HepG2 (cell line): ENCODE data around the gene CLDN7. TPM values are rescaled to one million over a fixed set of nuclear protein-coding genes. Genes with fewer than 3 reads are reported as not detected.
A peak's percentile ranks its signal among the peaks of the same experiment; 100 is the strongest.

ENCODE experiments used
- CEBPG ChIP-seq: IDR thresholded peaks from 2 replicates; pipeline ENCODE4 v1.6.1; 2016
- CENPBD1 ChIP-seq: sonication (generic); formaldehyde crosslinking; IDR thresholded peaks from 2 replicates; pipeline ENCODE4 v1.8.0; 2022; ENCODE audit warnings: missing genetic modification reagents, low read depth, mild to moderate bottlenecking, borderline replicate concordance
- E2F1 ChIP-seq: sonication (generic); formaldehyde crosslinking; IDR thresholded peaks from 2 replicates; pipeline ENCODE4 v1.5.0; 2020; ENCODE audit warnings: missing genetic modification reagents
- GRHL1 ChIP-seq: sonication (generic); formaldehyde crosslinking; conservative IDR thresholded peaks from 2 replicates; pipeline ENCODE4 v1.8.0; 2022; ENCODE audit warnings: missing genetic modification reagents
- HMGA1 ChIP-seq: sonication (generic); formaldehyde crosslinking; conservative IDR thresholded peaks from 2 replicates; pipeline ENCODE4 v1.4.0; 2020; ENCODE audit warnings: missing genetic modification reagents
- HNF1A ChIP-seq, 2 experiments: sonication (generic) in 1 of 2; formaldehyde crosslinking in 1 of 2; IDR thresholded peaks; 2 replicates each; pipeline versions ENCODE4 v1.4.0 to v1.6.1; 2016 to 2020; ENCODE audit warnings: borderline replicate concordance in 1 of 2, low read depth in 1 of 2, mild to moderate bottlenecking in 1 of 2, missing genetic modification reagents in 1 of 2
- NCOA1 ChIP-seq: sonication (generic); formaldehyde crosslinking; IDR thresholded peaks from 2 replicates; pipeline ENCODE4 v1.9.0; 2021; ENCODE audit warnings: missing genetic modification reagents
- POLR2G ChIP-seq: fragments of 200-400 bp; formaldehyde crosslinking; IDR thresholded peaks from 2 replicates; pipeline ENCODE4 v1.6.1; 2018; ENCODE audit warnings: mild to moderate bottlenecking, low read depth, low read length, moderate library complexity
- RBM39 ChIP-seq: fragments of 200-400 bp; formaldehyde crosslinking; IDR thresholded peaks from one replicate; pipeline ENCODE4 v1.6.1; 2018; ENCODE audit warnings: antibody characterized with exemption, mild to moderate bottlenecking, low read depth, low read length; ENCODE audit not compliant: poor library complexity, severe bottlenecking
- REL ChIP-seq: sonication (generic); formaldehyde crosslinking; conservative IDR thresholded peaks from 2 replicates; pipeline ENCODE4 v1.8.0; 2022; ENCODE audit warnings: mild to moderate bottlenecking, missing genetic modification reagents, moderate library complexity
- ZNF225 ChIP-seq: sonication (generic); formaldehyde crosslinking; IDR thresholded peaks from 2 replicates; pipeline ENCODE4 v1.4.0; 2020; ENCODE audit warnings: mild to moderate bottlenecking, missing genetic modification reagents
- ZNF576 ChIP-seq: sonication (generic); formaldehyde crosslinking; IDR thresholded peaks from 2 replicates; pipeline ENCODE4 v1.4.0; 2020; ENCODE audit warnings: mild to moderate bottlenecking, missing genetic modification reagents
- ZNF614 ChIP-seq: IDR thresholded peaks from 2 replicates; pipeline ENCODE4 v1.6.1; 2018; ENCODE audit warnings: missing biosample characterization, missing genetic modification reagents, inconsistent platforms, borderline replicate concordance
- ZNF768 ChIP-seq: sonication (generic); formaldehyde crosslinking; IDR thresholded peaks from 2 replicates; pipeline ENCODE4 v1.4.0; 2020; ENCODE audit warnings: missing genetic modification reagents
- ZNF776 ChIP-seq: sonication (generic); formaldehyde crosslinking; IDR thresholded peaks from 2 replicates; pipeline ENCODE4 v1.4.0; 2020; ENCODE audit warnings: mild to moderate bottlenecking, missing genetic modification reagents
- polyA plus RNA-seq, 8 experiments: library from polyadenylated mRNA; depleted of rRNA in 3 of 8; stranded (reverse) in 7 of 8; unstranded in 1 of 8; fragments of >200 nt; fragmentation: Illumina TruSeq in 4 of 8; extraction: Trizol in 4 of 8; gene quantifications; 2 replicates each; pipeline versions ENCODE4 v1.2.1 to v1.2.3, GENCODE V29; 2011 to 2016; ENCODE audit warnings: low read depth in 4 of 8, missing spikeins in 1 of 8, mixed read lengths in 1 of 8; ENCODE audit not compliant: insufficient read depth in 1 of 8
- total RNA-seq, 5 experiments: library from RNA; depleted of rRNA; stranded (reverse); fragments of >200 nt; fragmentation: Illumina TruSeq; extraction: Trizol; gene quantifications; 2 replicates each; pipeline ENCODE4 v1.2.3, GENCODE V29; 2016; ENCODE audit warnings: low read depth in 1 of 5
- TF ChIP-seq, protein P1 (sequence below): sonication (generic); formaldehyde crosslinking; IDR thresholded peaks from 2 replicates; pipeline ENCODE4 v1.5.1; 2020; ENCODE audit warnings: mild to moderate bottlenecking, missing genetic modification reagents

CLDN7 gene
- total and polyA plus RNA-seq, 2 of the 13 experiments (the other 11 are each of a cell fraction or from before 2014, with no cell fraction given), result not detected

DNA sequence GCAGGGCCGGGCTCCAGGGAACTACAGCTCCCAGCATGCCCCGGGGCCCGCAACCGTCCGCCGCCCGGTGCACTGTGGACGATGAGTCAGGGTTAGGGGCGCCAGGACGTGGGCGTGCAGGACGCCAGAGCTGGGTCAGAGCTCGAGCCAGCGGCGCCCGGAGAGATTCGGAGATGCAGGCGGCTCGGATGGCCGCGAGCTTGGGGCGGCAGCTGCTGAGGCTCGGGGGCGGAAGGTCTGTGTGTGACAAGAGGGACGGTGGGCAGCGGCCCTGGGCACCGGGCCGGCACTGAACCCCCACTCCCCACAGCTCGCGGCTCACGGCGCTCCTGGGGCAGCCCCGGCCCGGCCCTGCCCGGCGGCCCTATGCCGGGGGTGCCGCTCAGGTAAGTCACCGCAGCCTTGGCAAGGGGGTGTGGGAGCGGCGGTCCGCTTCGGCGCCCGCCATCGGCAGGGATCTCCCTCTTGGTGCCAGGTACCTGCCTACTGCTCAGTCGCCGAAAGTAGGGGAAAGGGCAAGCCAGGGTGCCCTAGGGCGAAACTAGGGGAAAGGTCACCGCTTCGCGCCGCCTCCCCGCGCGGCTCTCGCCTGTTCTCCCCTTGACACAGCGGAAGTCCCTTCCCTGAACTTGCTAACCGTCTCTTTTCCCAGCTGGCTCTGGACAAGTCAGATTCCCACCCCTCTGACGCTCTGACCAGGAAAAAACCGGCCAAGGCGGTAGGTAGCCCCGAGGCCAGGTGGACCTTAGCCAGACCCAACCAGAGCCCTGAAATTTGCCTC lies 42.3 kb downstream of the CLDN7 start, which contains the start of the genes ACADVL and DLG4 (continued):
- no peak; the same call in 1 of the 2 replicates for TF ChIP-seq HNF1A (IDR thresholded peaks at IDR 0.05; ENCODE audit: low read depth)
- TF ChIP-seq HNF1A (CRISPR knock-in tag; IDR thresholded peaks at IDR 0.05; ENCODE audit: borderline replicate concordance), result no peak
- no peak for TF ChIP-seq RBM39
- no peak; the same call in 1 of the 2 replicates for TF ChIP-seq REL (CRISPR knock-in tag)
- peak; percentile 66; the same call in 1 of the 2 replicates for TF ChIP-seq ZNF768 (CRISPR knock-in tag)
- 0 out of 2 replicates have a peak, but pooled peaks have one; percentile 23 for TF ChIP-seq NCOA1 (CRISPR knock-in tag)
- no peak; the same call in 1 of the 2 replicates for TF ChIP-seq E2F1
- TF ChIP-seq HMGA1, result no peak
- no peak for TF ChIP-seq GRHL1 (CRISPR knock-in tag)
- TF ChIP-seq, protein P1, sequence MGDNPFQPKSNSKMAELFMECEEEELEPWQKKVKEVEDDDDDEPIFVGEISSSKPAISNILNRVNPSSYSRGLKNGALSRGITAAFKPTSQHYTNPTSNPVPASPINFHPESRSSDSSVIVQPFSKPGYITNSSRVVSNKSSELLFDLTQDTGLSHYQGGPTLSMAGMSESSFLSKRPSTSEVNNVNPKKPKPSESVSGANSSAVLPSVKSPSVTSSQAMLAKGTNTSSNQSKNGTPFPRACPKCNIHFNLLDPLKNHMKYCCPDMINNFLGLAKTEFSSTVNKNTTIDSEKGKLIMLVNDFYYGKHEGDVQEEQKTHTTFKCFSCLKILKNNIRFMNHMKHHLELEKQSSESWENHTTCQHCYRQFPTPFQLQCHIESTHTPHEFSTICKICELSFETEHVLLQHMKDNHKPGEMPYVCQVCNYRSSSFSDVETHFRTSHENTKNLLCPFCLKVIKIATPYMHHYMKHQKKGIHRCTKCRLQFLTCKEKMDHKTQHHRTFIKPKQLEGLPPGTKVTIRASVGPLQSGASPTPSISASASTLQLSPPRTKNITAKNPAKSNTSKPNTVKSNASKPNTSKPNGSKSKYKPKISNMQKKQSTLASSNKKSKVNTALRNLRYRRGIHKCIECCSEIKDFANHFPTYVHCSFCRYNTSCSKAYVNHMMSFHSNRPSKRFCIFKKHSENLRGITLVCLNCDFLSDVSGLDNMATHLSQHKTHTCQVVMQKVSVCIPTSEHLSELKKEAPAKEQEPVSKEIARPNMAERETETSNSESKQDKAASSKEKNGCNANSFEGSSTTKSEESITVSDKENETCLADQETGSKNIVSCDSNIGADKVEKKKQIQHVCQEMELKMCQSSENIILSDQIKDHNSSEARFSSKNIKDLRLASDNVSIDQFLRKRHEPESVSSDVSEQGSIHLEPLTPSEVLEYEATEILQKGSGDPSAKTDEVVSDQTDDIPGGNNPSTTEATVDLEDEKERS (CRISPR knock-in tag), result peak; percentile 81; the same call in 1 of the 2 replicates
- no peak for TF ChIP-seq ZNF776
- TF ChIP-seq ZNF225 (CRISPR knock-in tag), result peak; percentile 86; the same call in 1 of the 2 replicates
- no peak for TF ChIP-seq ZNF576
- TF ChIP-seq CENPBD1 (CRISPR knock-in tag), result no peak; the same call in 1 of the 2 replicates
- no peak for TF ChIP-seq CEBPG (CRISPR knock-in tag)
- peak; percentile 88 for TF ChIP-seq POLR2G
- TF ChIP-seq ZNF614 (CRISPR knock-in tag), result no peak
